ENCODE results near the gene PLRG1. TPM values are rescaled to one million over a fixed set of nuclear protein-coding genes. Genes with fewer than 3 reads are reported as not detected.
A peak's percentile ranks its signal among the peaks of the same experiment; 100 is the strongest.

Gene PLRG1
- total and polyA plus RNA-seq, 4 donors, result 21.7 to 61.6 (median 52.6) TPM

GRCh38 chr4:154542271-154542879 is 7.8 kb downstream of the PLRG1 start:
- Histone ChIP-seq H3K4me1 (ENCODE audit: control insufficient read depth in 1 of 2, insufficient read depth in 2 of 2, low read length in 2 of 2) (no peaks in the 10 kb centered on the region), H3K27me3 (ENCODE audit: control insufficient read depth in 1 of 2, insufficient read depth in 2 of 2, low read length in 1 of 2) (no peaks in the 10 kb centered on the region), H3K36me3 (ENCODE audit: control insufficient read depth in 1 of 2, insufficient read depth in 2 of 2, low read length in 1 of 2) (peaks cover 7 to 10% of the 10 kb centered on the region in 2 donors), H3K4me3 (ENCODE audit: low read length in 2 of 2) (no peak overlapping the region), H3K27ac (ENCODE audit: low read depth in 1 of 2, low read length in 2 of 2) (no peak overlapping the region), H3K9me3 (ENCODE audit: control insufficient read depth, low read length) (no peaks in the 10 kb centered on the region)
- ATAC-seq (ENCODE audit: low FRiP score) (no peak), DNase-seq (no peak)
- WGBS, 2 donors, result 93 to 95% methylated on average over 4 of the region's 4 CpGs
- intact Hi-C loops (cut with DNase I), result no loop called here

- 50 to 55% methylated on average over 1 of the region's 1 CpG for WGBS, 2 donors
- Histone ChIP-seq H3K4me3 (ENCODE audit: low read length in 2 of 2) (no peak overlapping the region), H3K27ac (ENCODE audit: low read depth in 1 of 2, low read length in 2 of 2) (peak overlapping the region in 1 of 2 donors; percentile 17), H3K27me3 (ENCODE audit: control insufficient read depth in 1 of 2, insufficient read depth in 2 of 2, low read length in 1 of 2) (no peaks in the 10 kb centered on the region), H3K9me3 (ENCODE audit: control insufficient read depth, low read length) (no peaks in the 10 kb centered on the region), H3K36me3 (ENCODE audit: control insufficient read depth in 1 of 2, insufficient read depth in 2 of 2, low read length in 1 of 2) (peaks cover 5 to 7% of the 10 kb centered on the region in 2 donors), H3K4me1 (ENCODE audit: control insufficient read depth in 1 of 2, insufficient read depth in 2 of 2, low read length in 2 of 2) (no peaks in the 10 kb centered on the region)
- intact Hi-C loops (cut with DNase I), result no loop called here
- DNase-seq (no peak), ATAC-seq (ENCODE audit: low FRiP score) (no peak)
These were observed 15.9 kb downstream of the PLRG1 start for GRCh38 chr4:154534296-154534695.

- Histone ChIP-seq H3K36me3 (ENCODE audit: control insufficient read depth in 1 of 2, insufficient read depth in 2 of 2, low read length in 1 of 2) (no peaks in the 10 kb centered on the region), H3K4me1 (ENCODE audit: control insufficient read depth in 1 of 2, insufficient read depth in 2 of 2, low read length in 2 of 2) (no peaks in the 10 kb centered on the region), H3K27ac (ENCODE audit: low read depth in 1 of 2, low read length in 2 of 2) (no peak overlapping the region), H3K27me3 (ENCODE audit: control insufficient read depth in 1 of 2, insufficient read depth in 2 of 2, low read length in 1 of 2) (no peaks in the 10 kb centered on the region), H3K4me3 (ENCODE audit: low read length in 2 of 2) (no peak overlapping the region), H3K9me3 (ENCODE audit: control insufficient read depth, low read length) (no peaks in the 10 kb centered on the region)
- WGBS, 2 donors, result 86 to 90% methylated on average over 4 of the region's 4 CpGs
- intact Hi-C loops (cut with DNase I), result no loop called here
- ATAC-seq (ENCODE audit: low FRiP score) (no peak), DNase-seq (no peak)
These were observed 20.3 kb downstream of the PLRG1 start for GRCh38 chr4:154529728-154530519.

GRCh38 chr4:154528869-154529268 is 21.3 kb downstream of the PLRG1 start:
- Histone ChIP-seq H3K27me3 (ENCODE audit: control insufficient read depth in 1 of 2, insufficient read depth in 2 of 2, low read length in 1 of 2) (no peaks in the 10 kb centered on the region), H3K4me3 (ENCODE audit: low read length in 2 of 2) (no peak overlapping the region), H3K4me1 (ENCODE audit: control insufficient read depth in 1 of 2, insufficient read depth in 2 of 2, low read length in 2 of 2) (no peaks in the 10 kb centered on the region), H3K27ac (ENCODE audit: low read depth in 1 of 2, low read length in 2 of 2) (no peak overlapping the region), H3K9me3 (ENCODE audit: control insufficient read depth, low read length) (no peaks in the 10 kb centered on the region), H3K36me3 (ENCODE audit: control insufficient read depth in 1 of 2, insufficient read depth in 2 of 2, low read length in 1 of 2) (no peaks in the 10 kb centered on the region)
- intact Hi-C loops (cut with DNase I), result no loop called here
- DNase-seq (no peak), ATAC-seq (ENCODE audit: low FRiP score) (no peak)
- 51 to 61% methylated on average over 2 of the region's 2 CpGs for WGBS, 2 donors

- no peak for ATAC-seq (ENCODE audit: low FRiP score)
- WGBS, 2 donors, result 83 to 86% methylated on average over 4 of the region's 4 CpGs
- intact Hi-C loops (cut with DNase I), result no loop called here
These were observed 22.9 kb downstream of the PLRG1 start for GRCh38 chr4:154527308-154527707.

GRCh38 chr4:154526151-154526550 is 24.0 kb downstream of the PLRG1 start:
- 72 to 87% methylated on average over 2 of the region's 2 CpGs for WGBS, 2 donors
- H3K27me3 ChIP-seq (ENCODE audit: control insufficient read depth in 1 of 2, insufficient read depth in 2 of 2, low read length in 1 of 2), result no peaks in the 10 kb centered on the region
- H3K36me3 ChIP-seq (ENCODE audit: control insufficient read depth in 1 of 2, insufficient read depth in 2 of 2, low read length in 1 of 2), result no peaks in the 10 kb centered on the region
- no peak overlapping the region for H3K27ac ChIP-seq (ENCODE audit: low read depth in 1 of 2, low read length in 2 of 2)
- ATAC-seq (ENCODE audit: low FRiP score) (no peak), DNase-seq (no peak)
- intact Hi-C loops (cut with DNase I), result no loop called here
- H3K9me3 ChIP-seq (ENCODE audit: control insufficient read depth, low read length), result no peaks in the 10 kb centered on the region
- no peaks in the 10 kb centered on the region for H3K4me1 ChIP-seq (ENCODE audit: control insufficient read depth in 1 of 2, insufficient read depth in 2 of 2, low read length in 2 of 2)
- H3K4me3 ChIP-seq (ENCODE audit: low read length in 2 of 2), result no peak overlapping the region

More at GRCh38 chr4:154527308-154527707, 22.9 kb downstream of the PLRG1 start:
- no peak for DNase-seq
- Histone ChIP-seq H3K27me3 (ENCODE audit: control insufficient read depth in 1 of 2, insufficient read depth in 2 of 2, low read length in 1 of 2) (no peaks in the 10 kb centered on the region), H3K27ac (ENCODE audit: low read depth in 1 of 2, low read length in 2 of 2) (no peak overlapping the region), H3K4me3 (ENCODE audit: low read length in 2 of 2) (no peak overlapping the region), H3K4me1 (ENCODE audit: control insufficient read depth in 1 of 2, insufficient read depth in 2 of 2, low read length in 2 of 2) (no peaks in the 10 kb centered on the region), H3K36me3 (ENCODE audit: control insufficient read depth in 1 of 2, insufficient read depth in 2 of 2, low read length in 1 of 2) (no peaks in the 10 kb centered on the region), H3K9me3 (ENCODE audit: control insufficient read depth, low read length) (no peaks in the 10 kb centered on the region)

GRCh38 chr4:154521607-154522006 is 28.6 kb downstream of the PLRG1 start:
- H3K36me3 ChIP-seq (ENCODE audit: control insufficient read depth in 1 of 2, insufficient read depth in 2 of 2, low read length in 1 of 2), result no peaks in the 10 kb centered on the region
- H3K4me1 ChIP-seq (ENCODE audit: control insufficient read depth in 1 of 2, insufficient read depth in 2 of 2, low read length in 2 of 2), result no peaks in the 10 kb centered on the region
- no peak overlapping the region for H3K4me3 ChIP-seq (ENCODE audit: low read length in 2 of 2)
- no peaks in the 10 kb centered on the region for H3K27me3 ChIP-seq (ENCODE audit: control insufficient read depth in 1 of 2, insufficient read depth in 2 of 2, low read length in 1 of 2)
- ATAC-seq (ENCODE audit: low FRiP score) (no peak), DNase-seq (no peak)
- intact Hi-C loops (cut with DNase I), result no loop called here
- H3K9me3 ChIP-seq (ENCODE audit: control insufficient read depth, low read length), result no peaks in the 10 kb centered on the region
- H3K27ac ChIP-seq (ENCODE audit: low read depth in 1 of 2, low read length in 2 of 2), result no peak overlapping the region

GRCh38 chr4:154519214-154519613 is 31.0 kb downstream of the PLRG1 start:
- intact Hi-C loops (cut with DNase I), result no loop called here
- Histone ChIP-seq H3K9me3 (ENCODE audit: control insufficient read depth, low read length) (no peaks in the 10 kb centered on the region), H3K4me3 (ENCODE audit: low read length in 2 of 2) (no peak overlapping the region), H3K4me1 (ENCODE audit: control insufficient read depth in 1 of 2, insufficient read depth in 2 of 2, low read length in 2 of 2) (no peaks in the 10 kb centered on the region), H3K27me3 (ENCODE audit: control insufficient read depth in 1 of 2, insufficient read depth in 2 of 2, low read length in 1 of 2) (no peaks in the 10 kb centered on the region), H3K36me3 (ENCODE audit: control insufficient read depth in 1 of 2, insufficient read depth in 2 of 2, low read length in 1 of 2) (no peaks in the 10 kb centered on the region), H3K27ac (ENCODE audit: low read depth in 1 of 2, low read length in 2 of 2) (no peak overlapping the region)
- ATAC-seq (ENCODE audit: low FRiP score), result no peak
- DNase-seq, result no peak
- 87 to 89% methylated on average over 4 of the region's 4 CpGs for WGBS, 2 donors

- no peak for ATAC-seq (ENCODE audit: low FRiP score)
- Histone ChIP-seq H3K27me3 (ENCODE audit: control insufficient read depth in 1 of 2, insufficient read depth in 2 of 2, low read length in 1 of 2) (no peaks in the 10 kb centered on the region), H3K9me3 (ENCODE audit: control insufficient read depth, low read length) (no peaks in the 10 kb centered on the region), H3K36me3 (ENCODE audit: control insufficient read depth in 1 of 2, insufficient read depth in 2 of 2, low read length in 1 of 2) (no peaks in the 10 kb centered on the region), H3K4me3 (ENCODE audit: low read length in 2 of 2) (no peak overlapping the region), H3K27ac (ENCODE audit: low read depth in 1 of 2, low read length in 2 of 2) (no peak overlapping the region), H3K4me1 (ENCODE audit: control insufficient read depth in 1 of 2, insufficient read depth in 2 of 2, low read length in 2 of 2) (no peaks in the 10 kb centered on the region)
- intact Hi-C loops (cut with DNase I), result no loop called here
- no peak for DNase-seq
- WGBS, 2 donors, result 13 to 14% methylated on average over 4 of the region's 4 CpGs
These were observed 32.6 kb downstream of the PLRG1 start for GRCh38 chr4:154517591-154517990.
